ENCODE measurements around the gene KNOP1. TPM values are rescaled to one million over a fixed set of nuclear protein-coding genes. Genes with fewer than 3 reads are reported as not detected.

KNOP1 gene
- total and polyA plus RNA-seq, 2 of the 13 experiments (the other 11 are each of a cell fraction or from before 2014, with no cell fraction given), result 21.2 to 57.5 TPM

DNA sequence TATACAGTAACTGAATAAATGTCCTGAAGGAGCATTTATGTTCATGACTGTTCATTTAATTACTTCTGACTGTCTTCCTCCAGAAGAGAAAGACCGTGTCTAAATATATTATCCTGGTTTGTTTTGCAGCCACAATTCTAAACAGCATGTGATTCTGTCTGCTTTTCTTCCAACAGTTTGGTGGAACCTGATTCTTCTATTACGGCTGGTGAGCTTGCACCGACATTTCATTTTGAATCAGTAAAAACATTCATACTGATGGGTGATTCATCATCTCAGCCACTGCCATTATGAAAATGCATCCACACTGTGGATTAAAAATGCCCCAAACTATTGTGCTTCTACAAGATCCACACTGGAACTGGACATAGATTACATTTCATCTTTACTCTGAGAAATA is 16.9 kb downstream of the KNOP1 start (continued):
- TF ChIP-seq, protein P1, sequence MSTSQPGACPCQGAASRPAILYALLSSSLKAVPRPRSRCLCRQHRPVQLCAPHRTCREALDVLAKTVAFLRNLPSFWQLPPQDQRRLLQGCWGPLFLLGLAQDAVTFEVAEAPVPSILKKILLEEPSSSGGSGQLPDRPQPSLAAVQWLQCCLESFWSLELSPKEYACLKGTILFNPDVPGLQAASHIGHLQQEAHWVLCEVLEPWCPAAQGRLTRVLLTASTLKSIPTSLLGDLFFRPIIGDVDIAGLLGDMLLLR (CRISPR knock-in tag; IDR thresholded peaks at IDR 0.05), result no peak

DNA sequence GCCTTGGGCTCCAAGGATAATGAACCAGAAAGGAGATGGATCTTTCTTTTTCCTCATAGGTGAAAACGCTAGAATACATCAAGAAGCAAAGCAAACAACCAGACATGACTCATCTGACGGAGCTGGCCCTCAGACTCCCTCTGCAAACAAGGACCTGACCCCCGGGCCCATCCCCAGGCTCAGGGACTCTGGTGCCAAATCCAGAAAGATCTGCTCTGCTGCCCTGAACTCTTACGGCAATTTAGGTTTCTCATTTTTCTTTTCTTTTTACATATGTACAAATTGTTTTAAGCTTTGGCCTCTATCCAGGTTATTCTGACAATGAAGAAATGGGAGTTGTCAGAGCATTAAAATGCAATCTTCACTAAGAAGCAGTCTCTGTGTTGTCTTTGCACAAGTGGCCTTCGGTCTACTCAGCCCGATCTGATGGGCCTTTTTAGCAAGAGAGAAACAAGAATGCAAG is 17.7 kb downstream of the KNOP1 start:
- no TSS peak for BruUV-seq (replicated peaks)
- Histone ChIP-seq H3K36me3 (replicated peaks in 1 of 2; ENCODE audit: control insufficient read depth in 1 of 2, insufficient read depth in 2 of 2, low read length in 2 of 2) (peaks cover 21 to 34% of the 10 kb centered on the region in 2 experiments; a peak in 4 of 5 replicates), H3K27me3 (ENCODE audit: control insufficient read depth in 1 of 2, insufficient read depth in 2 of 2, low read length in 2 of 2) (no peaks in the 10 kb centered on the region), H3K4me3 (replicated peaks in 1 of 3; ENCODE audit: insufficient read depth in 1 of 3, low read depth in 2 of 3, low read length in 3 of 3) (no peak overlapping the region), H3K27ac (ENCODE audit: extremely low read length, insufficient read depth, low read length) (no peak overlapping the region), H2AFZ (ENCODE audit: low read length) (no peak overlapping the region), H3K9ac (ENCODE audit: insufficient read depth, low read depth, low read length) (no peak overlapping the region), H3K4me1 (ENCODE audit: insufficient read depth, low read length) (peaks cover 20% of the 10 kb centered on the region), H3K79me2 (ENCODE audit: insufficient read depth, low read length) (no peaks in the 10 kb centered on the region), H4K20me1 (ENCODE audit: insufficient read depth, low read length) (peaks cover 4% of the 10 kb centered on the region; the same call in 1 of the 2 replicates), H3K9me3 (ENCODE audit: low read length) (no peaks in the 10 kb centered on the region), H3K4me2 (ENCODE audit: low read depth, low read length) (peak overlapping the region; percentile 49)
- 13% methylated on average over 6 of the region's 6 CpGs for WGBS (ENCODE audit: low lambda C conversion rate)
- FAIRE-seq, result peak; percentile 73
- ChIA-PET CTCF (ENCODE audit: low intra/inter-chr PET ratio, low total read pairs) (no interaction called here), POLR2A (interaction anchor here (2.7 kb wide), 1 partner anchor 18 kb away, joined by 12 read pairs; the partner anchor contains the start of genes IQCK and KNOP1)
- intact Hi-C loops (cut with micrococcal nuclease; ENCODE audit: unreplicated experiment) (loop anchor here (1.0 to 5.0 kb wide), 2 partner anchors 100 to 182 kb away; partner anchors contain the start of gene GPRC5B), in situ Hi-C loops (cut with HindIII; ENCODE audit: extremely low pct_ligation_motif_present, low pct_unique_long_range_greater_than_20kb) (no loop called here)
- ATAC-seq, result peak; percentile 92
- peak; percentile 79 for DNase-seq (ENCODE audit: low spot score)
- TF ChIP-seq GFI1 (CRISPR knock-in tag; IDR thresholded peaks at IDR 0.05; ENCODE audit: borderline replicate concordance), result peak; percentile 50; the same call in 1 of the 2 replicates
- TF ChIP-seq HNF4G (IDR thresholded peaks at IDR 0.05; ENCODE audit: borderline replicate concordance, low read depth, low read length), result 0 out of 2 replicates have a peak, but pooled peaks have one; percentile 6
- no peak for TF ChIP-seq HNF4G (CRISPR knock-in tag; IDR thresholded peaks at IDR 0.05; ENCODE audit: borderline replicate concordance, low read depth)
- no peak for TF ChIP-seq ZNF292 (CRISPR knock-in tag; IDR thresholded peaks at IDR 0.05; ENCODE audit: borderline replicate concordance, low read depth)
- TF ChIP-seq, protein P2, sequence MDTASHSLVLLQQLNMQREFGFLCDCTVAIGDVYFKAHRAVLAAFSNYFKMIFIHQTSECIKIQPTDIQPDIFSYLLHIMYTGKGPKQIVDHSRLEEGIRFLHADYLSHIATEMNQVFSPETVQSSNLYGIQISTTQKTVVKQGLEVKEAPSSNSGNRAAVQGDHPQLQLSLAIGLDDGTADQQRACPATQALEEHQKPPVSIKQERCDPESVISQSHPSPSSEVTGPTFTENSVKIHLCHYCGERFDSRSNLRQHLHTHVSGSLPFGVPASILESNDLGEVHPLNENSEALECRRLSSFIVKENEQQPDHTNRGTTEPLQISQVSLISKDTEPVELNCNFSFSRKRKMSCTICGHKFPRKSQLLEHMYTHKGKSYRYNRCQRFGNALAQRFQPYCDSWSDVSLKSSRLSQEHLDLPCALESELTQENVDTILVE (CRISPR knock-in tag; IDR thresholded peaks at IDR 0.05), result 0 out of 2 replicates have a peak, but pooled peaks have one; percentile 31
- TF ChIP-seq ZMYM2 (CRISPR knock-in tag; IDR thresholded peaks at IDR 0.05), result no peak
- 0 out of 2 replicates have a peak, but pooled peaks have one; percentile 11 for TF ChIP-seq FOXK1 (CRISPR knock-in tag; IDR thresholded peaks at IDR 0.05; ENCODE audit: borderline replicate concordance, low read depth)
- no peak for TF ChIP-seq NFE2 (CRISPR knock-in tag; IDR thresholded peaks at IDR 0.05)
- TF ChIP-seq SNAI1 (CRISPR knock-in tag; IDR thresholded peaks at IDR 0.05; ENCODE audit: borderline replicate concordance), result no peak
- TF ChIP-seq LCORL (IDR thresholded peaks at IDR 0.05), result no peak
- peak; percentile 76 for TF ChIP-seq LCORL (CRISPR knock-in tag; IDR thresholded peaks at IDR 0.05)
- TF ChIP-seq NR1H2 (CRISPR knock-in tag; IDR thresholded peaks at IDR 0.05; ENCODE audit: borderline replicate concordance, low read depth), result no peak
- no peak for TF ChIP-seq ZNF652 (CRISPR knock-in tag; IDR thresholded peaks at IDR 0.05; ENCODE audit: borderline replicate concordance, low read depth)
- TF ChIP-seq ZNF350 (CRISPR knock-in tag; IDR thresholded peaks at IDR 0.05; ENCODE audit: borderline replicate concordance, low read depth), result no peak
- TF ChIP-seq MAFG (CRISPR knock-in tag; IDR thresholded peaks at IDR 0.05), result no peak
- peak; percentile 51 to 80; a peak in 3 of 4 replicates for TF ChIP-seq NR2F1 (CRISPR knock-in tag; IDR thresholded peaks at IDR 0.05)
- no peak for TF ChIP-seq SIX4 (CRISPR knock-in tag; IDR thresholded peaks at IDR 0.05)
- TF ChIP-seq, protein P3, sequence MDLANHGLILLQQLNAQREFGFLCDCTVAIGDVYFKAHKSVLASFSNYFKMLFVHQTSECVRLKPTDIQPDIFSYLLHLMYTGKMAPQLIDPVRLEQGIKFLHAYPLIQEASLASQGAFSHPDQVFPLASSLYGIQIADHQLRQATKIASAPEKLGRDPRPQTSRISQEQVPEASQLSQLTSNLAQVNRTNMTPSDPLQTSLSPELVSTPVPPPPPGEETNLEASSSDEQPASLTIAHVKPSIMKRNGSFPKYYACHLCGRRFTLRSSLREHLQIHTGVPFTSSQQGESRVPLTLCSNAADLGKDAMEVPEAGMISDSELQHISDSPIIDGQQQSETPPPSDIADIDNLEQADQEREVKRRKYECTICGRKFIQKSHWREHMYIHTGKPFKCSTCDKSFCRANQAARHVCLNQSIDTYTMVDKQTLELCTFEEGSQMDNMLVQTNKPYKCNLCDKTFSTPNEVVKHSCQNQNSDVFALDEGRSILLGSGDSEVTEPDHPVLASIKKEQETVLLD (CRISPR knock-in tag; IDR thresholded peaks at IDR 0.05; ENCODE audit: low read depth), result no peak
- peak; percentile 96 for TF ChIP-seq FOSL1 (CRISPR knock-in tag; IDR thresholded peaks at IDR 0.05; ENCODE audit: borderline replicate concordance)

Measured in HepG2 (cell line).